Stimulated activated CD4-positive, alpha-beta T cell treated with anti-CD3 and anti-CD28 coated beads, Interleukin-15, amount 100 ng/mL, for 48 hours (primary cell): ENCODE data around the gene SMIM10.
"Not testable (repeated sequence)": the region's sequence is repeated elsewhere in the genome, so short reads cannot be mapped to it uniquely, and the experiment has no call there.

Source experiments
- DNase-seq, 2 donors: peaks; one replicate each; pipeline ENCODE4 v3.0.0-alpha.2; 2020; ENCODE audit warnings: low read depth in 2 of 2

The SMIM10 gene

GRCh38 chrX:134990801-134991481 is at the start of gene SMIM10:
Gene SMIM10, plus strand, starts transcription at chrX:134990991. Its CDS starts 105 bp downstream, at chrX:134991096.
- peak; percentile 5 to 10 for DNase-seq

GRCh38 chrX:134946364-134946763 is 44.4 kb upstream of the SMIM10 start:
- DNase-seq = not testable (repeated sequence)

- DNase-seq = no peak
These were observed 42.2 kb upstream of the SMIM10 start for GRCh38 chrX:134948333-134949241.

- no peak for DNase-seq
These were observed 41.5 kb upstream of the SMIM10 start for GRCh38 chrX:134949271-134949670.

- no peak for DNase-seq
These were observed 33.0 kb upstream of the SMIM10 start for GRCh38 chrX:134957836-134958235.

GRCh38 chrX:134960366-134960765 is 30.4 kb upstream of the SMIM10 start:
- DNase-seq = not testable (repeated sequence)

- DNase-seq = no peak
These were observed 27.8 kb upstream of the SMIM10 start for GRCh38 chrX:134963041-134963440.

GRCh38 chrX:134969726-134970125 is 21.1 kb upstream of the SMIM10 start:
- no peak for DNase-seq

- DNase-seq = no peak
These were observed 18.9 kb upstream of the SMIM10 start for GRCh38 chrX:134971926-134972325.

- DNase-seq = no peak
These were observed 15.3 kb upstream of the SMIM10 start for GRCh38 chrX:134975516-134975915.

- DNase-seq = no peak
These were observed 8.9 kb upstream of the SMIM10 start for GRCh38 chrX:134981910-134982309.

- no peak for DNase-seq
These were observed 8.0 kb upstream of the SMIM10 start for GRCh38 chrX:134982748-134983147.

- no peak for DNase-seq
These were observed 5.3 kb upstream of the SMIM10 start for GRCh38 chrX:134985479-134985878.

GRCh38 chrX:134990475-134990800 is 353 bp upstream of the SMIM10 start:
- DNase-seq = no peak

GRCh38 chrX:134997646-134998045 is 6.9 kb downstream of the SMIM10 start:
- no peak for DNase-seq

GRCh38 chrX:134998246-134998645 is 7.5 kb downstream of the SMIM10 start:
- DNase-seq = no peak

GRCh38 chrX:134999469-134999868 is 8.7 kb downstream of the SMIM10 start:
- DNase-seq = no peak

- no peak for DNase-seq
These were observed 9.7 kb downstream of the SMIM10 start for GRCh38 chrX:135000516-135000915.

GRCh38 chrX:135003876-135004623 is 13.3 kb downstream of the SMIM10 start:
- peak; percentile 76 to 82 for DNase-seq

GRCh38 chrX:135006187-135006586 is 15.4 kb downstream of the SMIM10 start:
- DNase-seq = no peak

GRCh38 chrX:135009057-135009610 is 18.3 kb downstream of the SMIM10 start:
- DNase-seq = no peak

- no peak for DNase-seq
These were observed 19.0 kb downstream of the SMIM10 start for GRCh38 chrX:135009838-135010237.
